ENCODE measurements around the gene PAXX.

- TF ChIP-seq CTCF (IDR thresholded peaks at IDR 0.05) (no peak), POLR2A (IDR thresholded peaks at IDR 0.05) (no peak), EP300 (IDR thresholded peaks at IDR 0.05) (peak in 1 of 2 donors; percentile 21)
Measured at GRCh38 chr9:136995772-136996311, 3.6 kb downstream of the PAXX start.

Data from tibial nerve (tissue), 4 donors.